Measurements from ENCODE around the gene SULF2. TPM values are rescaled to one million over a fixed set of nuclear protein-coding genes. Genes with fewer than 3 reads are reported as not detected.
A peak's percentile ranks its signal among the peaks of the same experiment; 100 is the strongest.

Gene SULF2
- total RNA-seq, 1 donor from 2014 or later, result 131 TPM

GRCh38 chr20:47642624-47643023 lies 142.7 kb downstream of the SULF2 start:
- no peak for DNase-seq

DNA sequence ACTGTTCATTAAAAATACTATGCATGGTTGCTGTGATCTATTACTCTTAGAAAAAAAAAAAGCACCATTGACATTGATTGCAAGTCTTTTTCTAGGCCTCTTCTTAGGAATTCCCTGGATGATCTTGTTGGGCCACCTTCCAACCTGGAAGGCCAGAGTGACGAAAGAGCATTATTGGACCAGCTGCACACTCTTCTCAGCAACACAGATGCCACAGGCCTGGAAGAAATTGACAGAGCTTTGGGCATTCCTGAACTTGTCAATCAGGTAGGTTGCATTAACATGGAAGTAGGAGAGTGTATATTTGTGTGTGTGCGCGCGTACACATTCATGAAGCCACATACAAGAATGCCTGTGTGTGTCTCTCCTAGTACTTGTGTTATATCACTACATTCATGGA lies 143.2 kb downstream of the SULF2 start:
- no peak for DNase-seq

GRCh38 chr20:47638851-47639250 lies 146.4 kb downstream of the SULF2 start:
- peak; percentile 25 for DNase-seq

DNA sequence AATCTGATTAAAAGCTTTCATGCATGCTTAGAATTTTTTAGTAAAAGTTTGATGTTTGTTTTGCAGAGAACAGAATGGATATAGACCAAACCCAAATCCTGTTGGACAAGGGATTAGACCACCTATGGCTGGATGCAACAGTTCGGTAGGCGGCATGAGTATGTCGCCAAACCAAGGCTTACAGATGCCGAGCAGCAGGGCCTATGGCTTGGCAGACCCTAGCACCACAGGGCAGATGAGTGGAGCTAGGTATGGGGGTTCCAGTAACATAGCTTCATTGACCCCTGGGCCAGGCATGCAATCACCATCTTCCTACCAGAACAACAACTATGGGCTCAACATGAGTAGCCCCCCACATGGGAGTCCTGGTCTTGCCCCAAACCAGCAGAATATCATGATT lies 150.0 kb downstream of the SULF2 start:
- no peak for DNase-seq

DNA sequence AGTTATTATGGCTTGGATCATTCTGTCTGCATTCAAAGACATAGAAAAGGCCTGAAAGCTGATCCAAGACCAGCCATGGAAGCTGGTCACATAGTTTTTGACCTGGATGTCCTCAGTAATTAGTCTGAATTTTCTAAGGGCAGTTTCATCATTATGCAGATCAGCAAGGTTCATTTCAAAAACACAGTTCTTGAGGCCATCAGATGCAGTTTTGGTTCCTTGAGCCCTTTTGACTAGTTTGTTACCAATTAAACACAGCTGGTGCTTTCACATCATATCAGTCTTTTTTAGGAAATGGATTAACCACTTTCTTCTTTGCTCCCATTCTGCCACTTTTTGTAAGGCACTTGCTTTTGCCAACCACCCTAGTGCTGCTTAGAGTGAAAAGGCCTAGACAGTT lies 154.2 kb downstream of the SULF2 start:
- no peak for DNase-seq

GRCh38 chr20:47629907-47630306 lies 155.4 kb downstream of the SULF2 start:
- DNase-seq, result no peak

- DNase-seq, result no peak
These were observed 157.7 kb downstream of the SULF2 start for GRCh38 chr20:47627540-47627939.

DNA sequence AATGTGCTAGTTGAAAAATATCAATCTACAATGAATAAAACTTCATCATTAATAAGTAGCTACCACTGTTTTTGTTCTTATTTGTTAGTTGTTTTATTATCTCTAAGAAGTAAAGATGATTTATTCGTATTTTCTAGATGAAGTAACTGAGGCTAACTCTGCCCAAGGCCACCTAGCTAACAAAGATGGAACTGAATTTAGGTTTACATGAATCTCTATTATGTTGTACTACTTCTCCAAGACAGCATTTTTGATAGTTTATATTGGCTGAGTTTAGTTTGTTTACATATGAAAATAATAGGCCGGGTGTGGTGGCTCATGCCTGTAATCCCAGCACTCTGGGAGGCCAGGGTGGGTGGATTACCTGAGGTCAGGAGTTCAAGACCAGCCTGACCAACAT lies 162.1 kb downstream of the SULF2 start:
- no peak for DNase-seq

DNA sequence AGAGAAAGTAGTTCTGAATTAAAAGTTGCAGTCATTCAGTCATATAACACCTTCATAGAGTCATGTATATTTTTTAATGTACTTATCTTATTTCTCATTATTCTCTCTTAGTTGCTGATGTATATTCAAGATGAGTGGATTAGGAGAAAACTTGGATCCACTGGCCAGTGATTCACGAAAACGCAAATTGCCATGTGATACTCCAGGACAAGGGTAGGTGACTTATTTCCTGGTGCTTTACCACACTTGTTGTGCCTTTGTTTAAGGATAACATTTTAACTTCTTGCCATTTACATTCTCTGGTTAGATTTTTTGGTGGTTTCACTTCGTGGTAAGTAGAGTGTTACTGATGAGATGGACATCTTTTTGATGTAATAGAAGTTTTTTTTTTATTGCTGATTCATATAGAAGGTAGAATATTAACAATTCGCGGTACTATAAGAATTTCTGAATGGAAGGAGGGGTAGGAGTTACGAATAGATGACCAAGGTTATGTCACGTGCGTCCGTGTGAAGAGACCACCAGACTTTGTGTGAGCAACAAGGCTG lies 163.1 kb downstream of the SULF2 start:
- DNase-seq, result peak; percentile 42

DNA sequence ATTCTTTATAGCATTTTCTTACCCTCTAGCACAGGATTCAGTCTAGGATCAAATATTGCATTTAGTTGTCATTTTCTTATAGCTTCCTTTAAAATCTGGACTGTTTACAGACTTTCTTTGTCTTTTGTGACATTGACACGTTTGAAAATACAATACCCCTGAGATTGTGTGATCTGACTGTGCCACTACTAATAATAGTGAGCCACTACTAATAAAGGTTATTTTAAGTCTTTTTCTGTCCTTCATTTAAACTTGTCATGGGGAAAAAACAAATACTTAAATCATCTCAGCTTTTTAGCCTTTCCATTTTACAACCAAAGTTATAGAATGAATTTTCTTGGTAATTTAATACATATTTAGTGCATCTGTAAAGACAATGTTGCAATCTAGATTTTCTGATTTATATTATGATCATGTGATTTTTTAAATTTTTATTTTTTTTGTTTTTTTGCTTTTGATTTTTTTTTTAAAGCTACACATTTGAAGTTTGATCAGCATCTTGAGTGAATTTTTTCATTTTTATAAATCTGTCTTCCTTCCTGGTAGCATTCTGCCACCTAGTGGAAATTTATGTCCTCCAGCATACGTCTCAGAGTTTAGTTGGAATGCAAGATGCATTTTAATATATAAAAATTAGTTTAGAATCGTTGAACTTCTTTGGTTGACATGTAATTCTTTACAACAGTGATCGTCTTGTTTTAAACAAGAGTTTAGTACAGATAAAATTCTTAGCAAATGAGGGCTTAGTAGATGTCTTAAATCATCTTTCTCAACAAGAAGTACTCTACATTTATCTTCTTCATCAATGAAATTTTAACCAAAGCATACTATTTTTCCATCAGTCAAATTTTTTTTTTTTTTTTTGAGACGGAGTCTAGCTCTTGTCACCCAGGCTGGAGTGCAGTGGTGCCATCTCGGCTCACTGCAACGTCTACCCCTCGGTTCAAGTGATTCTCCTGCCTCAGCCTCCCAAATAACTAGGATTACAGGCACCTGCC lies 164.2 kb downstream of the SULF2 start:
- peak; percentile 83 for DNase-seq

DNA sequence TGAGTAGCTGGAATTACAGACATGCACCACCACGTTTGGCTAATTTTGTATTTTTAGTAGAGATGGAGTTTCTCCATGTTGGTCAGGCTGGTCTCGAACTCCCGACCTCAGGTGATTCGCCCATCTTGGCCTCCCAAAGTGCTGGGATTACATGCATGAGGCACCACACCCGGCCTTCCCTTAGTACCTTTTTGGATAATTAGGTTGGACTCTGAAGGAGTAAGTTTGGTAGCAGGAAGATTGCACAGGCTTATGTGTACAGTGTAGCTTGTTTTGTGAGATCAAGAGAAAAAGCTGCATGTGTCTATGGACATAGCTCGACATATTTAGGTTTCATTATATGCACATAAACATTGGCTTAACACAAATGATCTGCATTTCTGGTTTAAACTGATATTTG lies 166.8 kb downstream of the SULF2 start:
- DNase-seq, result no peak

DNA sequence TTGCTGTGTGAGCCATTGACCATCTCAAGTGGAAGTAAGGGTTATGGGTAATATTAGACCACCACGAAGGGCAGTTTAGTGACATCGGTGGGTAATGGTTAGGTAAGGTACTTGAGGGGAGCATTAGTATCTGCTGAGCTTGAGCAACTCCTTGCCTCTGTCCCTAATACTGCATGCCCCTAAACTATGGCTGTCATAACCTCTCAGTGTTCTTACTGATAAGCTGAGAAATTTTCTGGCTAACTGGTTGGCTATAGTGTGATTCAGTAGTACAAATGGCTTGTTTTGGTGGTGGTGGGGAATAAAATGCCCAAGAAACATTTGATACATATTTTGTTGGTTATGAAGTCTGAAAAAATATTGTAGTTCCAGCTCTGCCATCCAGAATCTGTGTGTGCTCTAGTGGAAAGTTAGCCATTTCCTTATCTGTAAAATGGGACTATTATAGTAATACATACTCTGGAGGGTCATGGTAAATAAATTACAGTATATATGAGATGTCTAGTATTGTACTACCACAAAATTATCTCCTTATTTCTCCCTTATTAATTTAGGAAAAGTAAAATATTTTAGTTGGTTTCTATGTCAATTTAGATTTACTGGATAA lies 170.5 kb downstream of the SULF2 start:
- no peak for DNase-seq

DNA sequence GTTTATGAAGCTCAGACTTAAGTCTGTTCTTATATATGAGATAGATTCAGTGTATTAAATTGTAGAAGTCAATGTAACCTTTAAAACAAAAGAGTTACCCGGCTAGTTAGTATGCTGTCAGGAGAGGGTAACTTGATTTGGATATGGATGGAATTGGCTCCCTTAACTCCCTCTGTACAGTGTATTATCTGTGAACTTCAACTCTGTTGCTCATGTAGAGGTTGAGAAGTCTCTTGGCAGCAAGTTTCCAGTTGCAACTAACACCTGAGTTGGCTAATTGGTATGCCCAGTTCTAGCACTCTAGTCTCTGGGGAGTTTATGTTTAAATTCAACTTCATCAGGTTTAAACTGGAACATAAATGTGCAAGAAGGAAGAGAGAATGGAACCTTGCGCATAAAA lies 172.6 kb downstream of the SULF2 start:
- no peak for DNase-seq

- DNase-seq, result no peak
These were observed 173.5 kb downstream of the SULF2 start for GRCh38 chr20:47611785-47612184.

DNA sequence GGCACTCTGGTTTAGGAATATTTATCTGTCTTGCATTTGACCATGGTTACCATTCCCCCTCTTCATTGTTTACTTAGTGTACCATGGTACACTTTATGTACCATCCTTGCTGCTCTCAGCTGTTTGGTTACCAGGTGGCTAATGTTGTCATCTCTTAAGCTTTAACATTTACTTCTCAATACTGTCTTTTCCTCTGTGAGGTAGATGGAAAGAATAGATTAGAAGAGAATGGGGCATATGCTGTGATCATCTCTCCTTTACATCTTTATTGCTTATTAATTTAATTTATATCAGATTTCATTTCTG lies 174.4 kb downstream of the SULF2 start:
- DNase-seq, result peak; percentile 20

DNA sequence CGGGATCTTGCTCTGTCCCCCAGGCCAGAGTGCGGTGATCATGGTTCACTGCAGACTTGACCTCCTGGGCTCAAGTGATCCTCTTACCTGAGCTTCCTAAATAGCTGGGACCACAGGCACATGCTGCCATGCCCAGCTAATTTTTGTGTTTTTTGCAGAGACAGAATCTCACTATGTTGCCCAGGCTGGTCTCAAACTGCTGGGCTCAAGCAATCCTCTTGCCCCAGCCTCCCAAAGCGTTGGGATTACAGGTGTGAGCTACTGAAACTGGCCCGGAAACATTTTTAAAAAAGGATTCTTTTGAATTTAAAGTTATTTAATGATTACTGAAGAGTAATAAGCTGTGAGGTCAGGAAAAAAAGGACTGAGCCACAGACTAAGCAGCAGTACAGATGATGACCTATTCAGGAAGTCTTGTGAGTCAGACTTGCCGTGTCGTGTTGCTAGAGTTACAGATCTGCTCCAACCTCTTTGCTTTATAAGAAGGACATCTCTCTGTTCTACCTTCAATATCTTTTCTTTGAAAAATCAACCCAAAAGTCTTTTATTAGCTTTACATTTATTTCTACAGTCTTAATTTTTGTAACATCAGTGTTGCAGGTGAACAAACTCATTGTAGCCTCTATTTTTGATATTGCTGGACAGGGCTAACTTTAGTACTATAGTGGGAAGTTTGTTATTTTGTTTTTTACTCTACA lies 174.9 kb downstream of the SULF2 start:
- DNase-seq, result peak; percentile 94

DNA sequence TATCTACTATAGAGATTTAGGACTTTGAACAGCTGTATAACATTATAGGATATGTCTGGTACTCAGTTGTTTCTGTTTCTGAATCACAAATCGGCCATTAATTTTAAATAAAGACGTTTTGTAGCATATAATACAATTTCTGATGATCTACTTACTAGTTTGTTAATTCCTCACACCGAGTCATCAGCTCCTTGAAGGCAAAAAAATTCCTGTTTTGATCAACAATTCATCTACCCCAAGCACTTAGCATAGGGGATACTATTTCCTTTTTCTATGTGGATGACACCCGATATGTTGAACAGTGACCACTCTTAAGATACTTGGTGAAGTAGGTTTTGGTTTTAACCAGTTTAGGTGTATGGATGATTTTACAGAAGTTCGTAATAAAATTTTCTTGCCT lies 176.3 kb downstream of the SULF2 start:
- DNase-seq, result no peak
